ENCODE results near the gene DNMBP.
"Not testable (repeated sequence)": the region's sequence is repeated elsewhere in the genome, so short reads cannot be mapped to it uniquely, and the experiment has no call there.

DNMBP gene

GRCh38 chr10:99993701-99994689, 15.8 kb downstream of the DNMBP start:
- peak; percentile 85 to 87 for DNase-seq (ENCODE audit: low read depth in 2 of 2)

- not testable (repeated sequence) for DNase-seq (ENCODE audit: low read depth in 2 of 2)
Observed at GRCh38 chr10:99985637-99986036, 24.1 kb downstream of the DNMBP start.

- DNase-seq (ENCODE audit: low read depth in 2 of 2): no peak
Observed at GRCh38 chr10:99984211-99985034, 25.3 kb downstream of the DNMBP start.

GRCh38 chr10:99983280-99983988, 26.3 kb downstream of the DNMBP start:
- peak; percentile 54 to 58 for DNase-seq (ENCODE audit: low read depth in 2 of 2)

- no peak for DNase-seq (ENCODE audit: low read depth in 2 of 2)
Observed at GRCh38 chr10:99982728-99983127, 27.0 kb downstream of the DNMBP start.

- DNase-seq (ENCODE audit: low read depth in 2 of 2): no peak
Observed at GRCh38 chr10:99981581-99982199, 28.1 kb downstream of the DNMBP start.

GRCh38 chr10:99979066-99979685, 30.6 kb downstream of the DNMBP start:
- DNase-seq (ENCODE audit: low read depth in 2 of 2): no peak

GRCh38 chr10:99977916-99978315, 31.8 kb downstream of the DNMBP start:
- DNase-seq (ENCODE audit: low read depth in 2 of 2): no peak

- DNase-seq (ENCODE audit: low read depth in 2 of 2): peak; percentile 68 to 76
Observed at GRCh38 chr10:99976886-99977665, 32.7 kb downstream of the DNMBP start.

- peak in 1 of 2 experiments; percentile 61 for DNase-seq (ENCODE audit: low read depth in 2 of 2)
Observed at GRCh38 chr10:99975942-99976809, 33.6 kb downstream of the DNMBP start.

- no peak for DNase-seq (ENCODE audit: low read depth in 2 of 2)
Observed at GRCh38 chr10:99975106-99975829, 34.5 kb downstream of the DNMBP start.

GRCh38 chr10:99973190-99973589, 36.6 kb downstream of the DNMBP start:
- no peak for DNase-seq (ENCODE audit: low read depth in 2 of 2)

GRCh38 chr10:99967961-99968360, 41.8 kb downstream of the DNMBP start:
- DNase-seq (ENCODE audit: low read depth in 2 of 2): no peak

- no peak for DNase-seq (ENCODE audit: low read depth in 2 of 2)
Observed at GRCh38 chr10:99966306-99966705, 43.4 kb downstream of the DNMBP start.

- no peak for DNase-seq (ENCODE audit: low read depth in 2 of 2)
Observed at GRCh38 chr10:99965700-99966099, 44.0 kb downstream of the DNMBP start.

- DNase-seq (ENCODE audit: low read depth in 2 of 2): no peak
Observed at GRCh38 chr10:99964791-99965190, 45.0 kb downstream of the DNMBP start.

GRCh38 chr10:99963467-99964165, 46.1 kb downstream of the DNMBP start:
- not testable (repeated sequence) for DNase-seq (ENCODE audit: low read depth in 2 of 2)

- no peak for DNase-seq (ENCODE audit: low read depth in 2 of 2)
Observed at GRCh38 chr10:99958806-99959205, 50.9 kb downstream of the DNMBP start.
